DND-41 (cell line): ENCODE data around the gene DYRK1B.

Experiments
- EZH2 ChIP-seq: IDR thresholded peaks from 3 replicates; pipeline ENCODE4 v1.6.1; 2012; ENCODE audit warnings: borderline replicate concordance, low read depth, mild to moderate bottlenecking, moderate library complexity, low read length, inconsistent platforms; ENCODE audit not compliant: severe bottlenecking
- TF ChIP-seq, protein P1 (sequence below): IDR thresholded peaks from 2 replicates; pipeline ENCODE4 v1.5.1; 2012; ENCODE audit warnings: borderline replicate concordance, low read length, moderate library complexity, mild to moderate bottlenecking; ENCODE audit not compliant: poor library complexity, severe bottlenecking; ENCODE audit errors: extremely low read depth

- TF ChIP-seq, protein P1, sequence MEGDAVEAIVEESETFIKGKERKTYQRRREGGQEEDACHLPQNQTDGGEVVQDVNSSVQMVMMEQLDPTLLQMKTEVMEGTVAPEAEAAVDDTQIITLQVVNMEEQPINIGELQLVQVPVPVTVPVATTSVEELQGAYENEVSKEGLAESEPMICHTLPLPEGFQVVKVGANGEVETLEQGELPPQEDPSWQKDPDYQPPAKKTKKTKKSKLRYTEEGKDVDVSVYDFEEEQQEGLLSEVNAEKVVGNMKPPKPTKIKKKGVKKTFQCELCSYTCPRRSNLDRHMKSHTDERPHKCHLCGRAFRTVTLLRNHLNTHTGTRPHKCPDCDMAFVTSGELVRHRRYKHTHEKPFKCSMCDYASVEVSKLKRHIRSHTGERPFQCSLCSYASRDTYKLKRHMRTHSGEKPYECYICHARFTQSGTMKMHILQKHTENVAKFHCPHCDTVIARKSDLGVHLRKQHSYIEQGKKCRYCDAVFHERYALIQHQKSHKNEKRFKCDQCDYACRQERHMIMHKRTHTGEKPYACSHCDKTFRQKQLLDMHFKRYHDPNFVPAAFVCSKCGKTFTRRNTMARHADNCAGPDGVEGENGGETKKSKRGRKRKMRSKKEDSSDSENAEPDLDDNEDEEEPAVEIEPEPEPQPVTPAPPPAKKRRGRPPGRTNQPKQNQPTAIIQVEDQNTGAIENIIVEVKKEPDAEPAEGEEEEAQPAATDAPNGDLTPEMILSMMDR, result no peak
- TF ChIP-seq EZH2, result no peak
Observed at GRCh38 chr19:39848392-39848791, 14.4 kb upstream of the DYRK1B start.
